Fibroblast of mammary gland (primary cell): ENCODE results near the gene CELSR3.

ENCODE experiments used
- DNase-seq: peaks from one replicate; pipeline ENCODE4 v3.0.0-alpha.2; 2010; ENCODE audit warnings: low read depth
- H3K4me3 ChIP-seq: 2 replicates; pipeline ENCODE4 v1.5.1; 2011; ENCODE audit warnings: low read depth, mild to moderate bottlenecking, low read length, moderate library complexity; ENCODE audit not compliant: control insufficient read depth
- CTCF ChIP-seq: conservative IDR thresholded peaks from 2 replicates; pipeline ENCODE4 v1.5.1; 2011; ENCODE audit warnings: low read depth, low read length, inconsistent platforms; ENCODE audit not compliant: control insufficient read depth, insufficient read depth

Gene CELSR3

GRCh38 chr3:48619541-48620524 lies 42.9 kb downstream of the CELSR3 start:
- DNase-seq = no peak
- no peak for TF ChIP-seq CTCF
- no peak overlapping the region for H3K4me3 ChIP-seq

DNA sequence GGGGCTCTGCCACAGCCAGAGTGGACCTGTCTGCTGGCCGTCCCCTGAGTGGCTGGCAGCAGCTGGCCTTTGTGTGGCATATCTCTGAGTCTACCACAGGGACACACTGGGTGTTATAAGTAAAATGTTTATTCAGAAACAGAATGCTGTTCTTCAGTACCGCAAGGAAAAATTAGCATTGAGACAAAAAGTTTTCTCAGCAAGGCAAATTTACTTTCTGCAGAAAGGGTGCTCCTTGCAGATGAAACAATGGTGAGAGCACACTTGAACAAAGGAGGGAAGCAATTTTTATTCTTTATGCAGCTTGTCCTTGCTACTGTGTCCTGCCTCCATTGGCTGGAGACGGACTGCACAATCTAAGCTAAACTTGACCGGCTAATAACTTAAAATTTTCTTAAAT lies 45.1 kb downstream of the CELSR3 start:
- no peak overlapping the region for H3K4me3 ChIP-seq
- no peak for DNase-seq
- TF ChIP-seq CTCF = no peak

- TF ChIP-seq CTCF = no peak
- H3K4me3 ChIP-seq = no peak overlapping the region
- peak; percentile 88 for DNase-seq
Measured at GRCh38 chr3:48614044-48614443, 48.6 kb downstream of the CELSR3 start.

DNA sequence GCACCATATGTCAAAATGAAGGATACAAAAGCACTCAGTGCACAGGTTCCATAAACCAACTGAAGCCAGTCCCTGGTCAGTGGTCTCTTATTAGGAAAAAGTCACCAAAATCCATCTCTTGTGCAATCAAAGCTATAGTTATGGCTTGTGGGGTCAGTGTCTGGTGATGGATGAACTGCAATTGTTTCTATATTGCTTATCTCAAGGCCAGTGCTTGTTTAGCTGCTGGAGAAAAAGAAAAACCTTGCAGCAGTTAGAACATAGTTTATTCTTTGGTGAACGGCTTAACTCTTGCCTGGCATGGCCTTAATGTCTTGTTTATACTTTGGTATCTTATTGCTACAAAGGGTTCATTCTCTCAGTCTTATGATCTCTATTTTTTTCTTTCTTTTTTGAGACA lies 50.4 kb downstream of the CELSR3 start:
- no peak overlapping the region for H3K4me3 ChIP-seq
- no peak for DNase-seq
- no peak for TF ChIP-seq CTCF

GRCh38 chr3:48609088-48610005 lies 53.3 kb downstream of the CELSR3 start, which contains the start of gene UQCRC1:
UQCRC1 (minus strand) TSS chr3:48609646; CDS start chr3:48609620, 26 bp downstream.
- H3K4me3 ChIP-seq = peak within 1 kb of the TSS; percentile 94
- DNase-seq = peak; percentile 90
- TF ChIP-seq CTCF = peak; percentile 54

DNA sequence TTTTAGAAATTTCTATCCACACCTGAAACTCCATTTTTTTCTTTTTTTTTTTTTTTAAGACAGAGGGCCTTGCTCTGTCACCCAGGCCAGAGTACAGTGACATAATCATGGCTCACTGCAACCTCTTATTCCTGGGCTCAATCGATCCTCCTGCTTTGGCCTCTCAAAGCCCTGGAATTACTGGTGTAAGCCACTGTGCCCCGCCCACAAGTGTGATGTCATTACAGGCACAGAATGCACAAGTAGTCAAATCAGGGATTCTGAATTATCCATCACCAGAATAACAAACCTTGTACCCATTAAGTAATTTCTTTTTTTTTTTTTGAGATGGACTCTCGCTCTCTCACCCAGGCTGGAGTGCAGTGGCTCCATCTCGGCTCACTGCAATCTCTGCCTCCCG lies 55.2 kb downstream of the CELSR3 start:
- H3K4me3 ChIP-seq = no peak overlapping the region
- peak; percentile 33 for DNase-seq
- no peak for TF ChIP-seq CTCF
